ENCODE data around the gene RELB.

Gene RELB

GRCh38 chr19:45079911-45080370 lies 78.7 kb downstream of the RELB start:
- no peak for TF ChIP-seq CTCF (IDR thresholded peaks at IDR 0.05; ENCODE audit: borderline replicate concordance, insufficient read depth, low read depth, low read length)
- peak overlapping the region; percentile 81 for H3K4me3 ChIP-seq (ENCODE audit: low read depth, low read length)

- H3K4me3 ChIP-seq (ENCODE audit: low read depth, low read length): no peak overlapping the region
- no peak for TF ChIP-seq CTCF (IDR thresholded peaks at IDR 0.05; ENCODE audit: borderline replicate concordance, insufficient read depth, low read depth, low read length)
Observed at GRCh38 chr19:45082170-45082569, 80.9 kb downstream of the RELB start.

DNA sequence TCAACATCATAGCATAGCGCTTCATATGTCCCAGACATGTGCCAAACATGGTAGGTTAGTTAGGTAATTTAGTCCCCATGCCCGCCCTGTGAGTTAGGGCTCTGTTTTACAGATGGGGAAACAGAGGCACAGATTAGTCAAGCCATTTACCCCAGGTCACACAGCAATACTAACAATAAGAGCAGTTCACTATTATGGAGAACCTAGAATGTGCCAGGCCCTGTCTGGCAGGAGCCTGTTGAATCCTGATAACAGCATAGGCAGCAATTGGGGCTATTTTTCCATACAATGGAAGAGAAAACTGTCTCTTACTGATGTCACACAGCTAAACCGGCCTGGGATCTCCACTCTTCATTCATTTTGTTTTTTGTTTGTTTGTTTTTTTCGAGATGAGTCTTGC lies 85.2 kb downstream of the RELB start:
- H3K4me3 ChIP-seq (ENCODE audit: low read depth, low read length): no peak overlapping the region
- no peak for TF ChIP-seq CTCF (IDR thresholded peaks at IDR 0.05; ENCODE audit: borderline replicate concordance, insufficient read depth, low read depth, low read length)

GRCh38 chr19:45087531-45087930 lies 86.3 kb downstream of the RELB start:
- H3K4me3 ChIP-seq (ENCODE audit: low read depth, low read length): no peak overlapping the region
- no peak for TF ChIP-seq CTCF (IDR thresholded peaks at IDR 0.05; ENCODE audit: borderline replicate concordance, insufficient read depth, low read depth, low read length)

All from GM12875 (cell line).